ENCODE measurements around the gene TIGAR.

DNA sequence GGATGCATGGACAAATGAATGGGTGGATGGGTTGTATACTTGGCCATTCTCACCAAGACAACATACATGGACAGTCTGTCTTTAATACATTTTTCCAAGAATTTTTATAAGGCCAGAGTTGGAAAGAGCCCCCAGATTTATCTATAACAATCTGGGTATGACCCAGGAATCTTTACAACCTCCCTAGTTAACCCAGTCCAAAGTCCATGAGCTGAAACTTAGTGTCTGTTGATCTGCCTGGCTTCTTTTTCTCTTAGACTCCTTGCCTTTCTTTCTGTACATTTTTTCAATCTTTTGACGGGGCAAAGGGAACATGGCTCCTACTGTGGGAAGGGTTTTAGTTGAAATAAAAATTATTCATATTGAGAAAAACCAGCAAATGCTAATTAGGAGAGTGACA is 57.8 kb downstream of the TIGAR start:
- TF ChIP-seq, protein P1, sequence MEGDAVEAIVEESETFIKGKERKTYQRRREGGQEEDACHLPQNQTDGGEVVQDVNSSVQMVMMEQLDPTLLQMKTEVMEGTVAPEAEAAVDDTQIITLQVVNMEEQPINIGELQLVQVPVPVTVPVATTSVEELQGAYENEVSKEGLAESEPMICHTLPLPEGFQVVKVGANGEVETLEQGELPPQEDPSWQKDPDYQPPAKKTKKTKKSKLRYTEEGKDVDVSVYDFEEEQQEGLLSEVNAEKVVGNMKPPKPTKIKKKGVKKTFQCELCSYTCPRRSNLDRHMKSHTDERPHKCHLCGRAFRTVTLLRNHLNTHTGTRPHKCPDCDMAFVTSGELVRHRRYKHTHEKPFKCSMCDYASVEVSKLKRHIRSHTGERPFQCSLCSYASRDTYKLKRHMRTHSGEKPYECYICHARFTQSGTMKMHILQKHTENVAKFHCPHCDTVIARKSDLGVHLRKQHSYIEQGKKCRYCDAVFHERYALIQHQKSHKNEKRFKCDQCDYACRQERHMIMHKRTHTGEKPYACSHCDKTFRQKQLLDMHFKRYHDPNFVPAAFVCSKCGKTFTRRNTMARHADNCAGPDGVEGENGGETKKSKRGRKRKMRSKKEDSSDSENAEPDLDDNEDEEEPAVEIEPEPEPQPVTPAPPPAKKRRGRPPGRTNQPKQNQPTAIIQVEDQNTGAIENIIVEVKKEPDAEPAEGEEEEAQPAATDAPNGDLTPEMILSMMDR (IDR thresholded peaks at IDR 0.05; ENCODE audit: low read depth, low read length): no peak
- no peak for TF ChIP-seq EZH2phosphoT487 (IDR thresholded peaks at IDR 0.05; ENCODE audit: low read depth)

Data from OCI-LY3 (cell line).